Panc1 (cell line): ENCODE measurements around the gene TXNDC2. TPM values are rescaled to one million over a fixed set of nuclear protein-coding genes. Genes with fewer than 3 reads are reported as not detected.
"Not testable (repeated sequence)": the region's sequence is repeated elsewhere in the genome, so short reads cannot be mapped to it uniquely, and the experiment has no call there.

Source experiments
- ATAC-seq: fragments of 200-7000 bp; cut with Tn5 transposase; 2 replicates; pipeline ENCODE4 v1.9.1; 2020; ENCODE audit warnings: mild to moderate bottlenecking, moderate library complexity
- BruUV-seq: library from RNA; stranded (reverse); fragments of 400-500 nt; replicated peaks from 2 replicates; lab custom pipeline; 2021; lab: Mats Ljungman, UMichigan
- CTCF ChIA-PET: fragments of 300-600 bp; sonication (Branson Sonifier 250); formaldehyde crosslinking; loops from one replicate; lab custom pipeline; 2022; ENCODE audit warnings: antibody characterized with exemption; lab: Charles Lee
- POLR2A ChIA-PET: fragments of 300-600 bp; sonication (Branson Sonifier 250); formaldehyde crosslinking; loops from one replicate; lab custom pipeline; 2022; ENCODE audit warnings: antibody characterized with exemption; lab: Charles Lee
- DNase-seq: peaks from one replicate; pipeline ENCODE4 v3.0.0-alpha.2; 2010; ENCODE audit warnings: low read depth, low spot score
- H3K27ac ChIP-seq: 2 replicates; pipeline ENCODE4 v1.5.1; 2011; ENCODE audit warnings: mild to moderate bottlenecking, low read length, inconsistent platforms
- H3K27me3 ChIP-seq: fragments of 200-500 bp; sonication (Bioruptor generic); 2 replicates; pipeline ENCODE4 v1.6.0; 2014; ENCODE audit warnings: low read length, inconsistent platforms; ENCODE audit not compliant: control insufficient read depth, insufficient read depth
- H3K36me3 ChIP-seq: fragments of 200-500 bp; sonication (Bioruptor generic); 2 replicates; pipeline ENCODE4 v1.5.1; 2014; ENCODE audit warnings: inconsistent platforms, mild to moderate bottlenecking, low read length, moderate library complexity; ENCODE audit not compliant: control insufficient read depth, insufficient read depth
- H3K4me1 ChIP-seq: 2 replicates; pipeline ENCODE4 v1.5.1; 2011; ENCODE audit warnings: inconsistent platforms, mild to moderate bottlenecking, low read length, moderate library complexity; ENCODE audit not compliant: control insufficient read depth, insufficient read depth
- H3K4me3 ChIP-seq, 2 experiments: 2 replicates each; pipeline ENCODE4 v1.5.1; 2011 to 2012; ENCODE audit warnings: low read depth in 2 of 2, low read length in 2 of 2, mild to moderate bottlenecking in 2 of 2, inconsistent platforms in 1 of 2, moderate library complexity in 1 of 2
- H3K9me3 ChIP-seq: fragments of 200-500 bp; sonication (Bioruptor generic); 2 replicates; pipeline ENCODE4 v1.5.1; 2014; ENCODE audit warnings: low read depth, mild to moderate bottlenecking, inconsistent platforms, low read length, moderate library complexity; ENCODE audit not compliant: control insufficient read depth, insufficient read depth
- POLR2AphosphoS5 ChIP-seq: IDR thresholded peaks from 2 replicates; pipeline ENCODE4 v1.6.1; 2012; ENCODE audit warnings: mild to moderate bottlenecking, low read depth, low read length, moderate library complexity
- REST ChIP-seq, 2 experiments: IDR thresholded peaks; 2 replicates each; pipeline ENCODE4 v1.6.1; 2011 to 2012; ENCODE audit warnings: low read depth in 2 of 2, control low read depth in 1 of 2, low read length in 1 of 2, mild to moderate bottlenecking in 1 of 2, moderate library complexity in 1 of 2; ENCODE audit not compliant: insufficient read depth in 1 of 2
- SIN3A ChIP-seq: IDR thresholded peaks from 2 replicates; pipeline ENCODE4 v1.6.1; 2012; ENCODE audit warnings: low read depth, mild to moderate bottlenecking, low read length, moderate library complexity, borderline replicate concordance; ENCODE audit not compliant: insufficient read depth
- TCF7L2 ChIP-seq: IDR thresholded peaks from 2 replicates; pipeline ENCODE4 v1.6.1; 2011; ENCODE audit warnings: mild to moderate bottlenecking, low read depth, low read length, inconsistent platforms
- in situ Hi-C: cut with HindIII; loops from 2 replicates; pipeline ENCODE4 v1.10.0; 2016; ENCODE audit warnings: low sequenced_read_pairs, low pct_unique_long_range_greater_than_20kb
- intact Hi-C: fragments of 100-400 bp; cut with micrococcal nuclease; formaldehyde crosslinking; loops from one replicate; pipeline ENCODE4 v1.10.0; 2022; ENCODE audit not compliant: unreplicated experiment
- total RNA-seq: library from RNA; stranded (reverse); gene quantifications from one replicate; pipeline ENCODE4 v1.2.1, GENCODE V29; 2021; ENCODE audit not compliant: unreplicated experiment
- TF ChIP-seq, protein P1 (sequence below): fragments of 450-650 bp; IDR thresholded peaks from 2 replicates; pipeline ENCODE4 v1.5.1; 2017; ENCODE audit warnings: mild to moderate bottlenecking

The TXNDC2 gene
- total RNA-seq, 1 experiment from 2014 or later = 0.90 TPM

- intact Hi-C loops, POLR2A ChIA-PET: not testable (repeated sequence)
Measured at GRCh38 chr18:9891515-9891914, 5.7 kb downstream of the TXNDC2 start.

DNA sequence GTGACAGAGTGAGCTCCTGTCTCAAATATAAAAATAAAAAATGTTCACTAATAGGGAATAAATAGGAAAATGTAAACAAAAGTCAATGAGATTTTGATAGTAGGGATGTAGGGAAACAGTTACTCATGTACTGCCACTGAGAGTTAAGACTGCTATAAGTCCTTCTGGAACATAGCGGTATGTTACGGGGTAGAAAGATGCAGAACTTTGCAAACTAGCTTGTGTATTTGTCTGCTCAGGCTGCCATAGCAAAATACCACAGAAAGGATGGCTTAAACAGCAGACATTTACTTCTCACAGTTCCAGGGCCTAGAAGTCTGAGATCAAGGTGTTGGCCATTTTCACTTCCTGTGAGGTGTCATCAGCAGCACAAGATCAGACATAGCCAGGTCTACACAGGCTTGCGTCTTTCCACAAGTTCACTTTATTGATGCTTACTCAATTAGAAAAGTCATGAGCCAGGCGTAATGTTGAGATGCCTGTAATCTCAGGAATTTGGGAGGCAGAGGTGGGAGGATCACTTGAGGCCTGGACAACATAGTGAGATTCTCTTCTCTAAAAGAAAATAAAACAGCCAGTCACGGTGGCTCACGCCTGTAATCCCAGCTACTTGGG lies 8.8 kb downstream of the TXNDC2 start:
- no peaks in the 10 kb centered on the region for H3K27me3 ChIP-seq
- in situ Hi-C loops (no loop called here), intact Hi-C loops (no loop called here)
- ChIA-PET CTCF (no interaction called here), POLR2A (no interaction called here)
- H3K27ac ChIP-seq = no peak overlapping the region
- no peak for DNase-seq
- no peak overlapping the region for H3K4me3 ChIP-seq
- no peak for ATAC-seq
- peaks cover 8% of the 10 kb centered on the region for H3K4me1 ChIP-seq
- TF ChIP-seq POLR2AphosphoS5 (no peak), TCF7L2 (no peak), SIN3A (no peak), REST (IDR thresholded peaks at IDR 0.05; ENCODE audit: insufficient read depth in 1 of 2, low read depth in 2 of 2, low read length in 1 of 2) (no peak)
- TF ChIP-seq, protein P1, sequence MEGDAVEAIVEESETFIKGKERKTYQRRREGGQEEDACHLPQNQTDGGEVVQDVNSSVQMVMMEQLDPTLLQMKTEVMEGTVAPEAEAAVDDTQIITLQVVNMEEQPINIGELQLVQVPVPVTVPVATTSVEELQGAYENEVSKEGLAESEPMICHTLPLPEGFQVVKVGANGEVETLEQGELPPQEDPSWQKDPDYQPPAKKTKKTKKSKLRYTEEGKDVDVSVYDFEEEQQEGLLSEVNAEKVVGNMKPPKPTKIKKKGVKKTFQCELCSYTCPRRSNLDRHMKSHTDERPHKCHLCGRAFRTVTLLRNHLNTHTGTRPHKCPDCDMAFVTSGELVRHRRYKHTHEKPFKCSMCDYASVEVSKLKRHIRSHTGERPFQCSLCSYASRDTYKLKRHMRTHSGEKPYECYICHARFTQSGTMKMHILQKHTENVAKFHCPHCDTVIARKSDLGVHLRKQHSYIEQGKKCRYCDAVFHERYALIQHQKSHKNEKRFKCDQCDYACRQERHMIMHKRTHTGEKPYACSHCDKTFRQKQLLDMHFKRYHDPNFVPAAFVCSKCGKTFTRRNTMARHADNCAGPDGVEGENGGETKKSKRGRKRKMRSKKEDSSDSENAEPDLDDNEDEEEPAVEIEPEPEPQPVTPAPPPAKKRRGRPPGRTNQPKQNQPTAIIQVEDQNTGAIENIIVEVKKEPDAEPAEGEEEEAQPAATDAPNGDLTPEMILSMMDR = no peak
- H3K9me3 ChIP-seq = no peaks in the 10 kb centered on the region
- BruUV-seq = no TSS peak
- no peaks in the 10 kb centered on the region for H3K36me3 ChIP-seq

More at GRCh38 chr18:9891515-9891914, 5.7 kb downstream of the TXNDC2 start:
- DNase-seq, H3K4me3 ChIP-seq, H3K27me3 ChIP-seq, CTCF ChIA-PET, in situ Hi-C loops, H3K36me3 ChIP-seq, H3K9me3 ChIP-seq, H3K4me1 ChIP-seq, H3K27ac ChIP-seq, ATAC-seq, BruUV-seq: not testable (repeated sequence)

DNA sequence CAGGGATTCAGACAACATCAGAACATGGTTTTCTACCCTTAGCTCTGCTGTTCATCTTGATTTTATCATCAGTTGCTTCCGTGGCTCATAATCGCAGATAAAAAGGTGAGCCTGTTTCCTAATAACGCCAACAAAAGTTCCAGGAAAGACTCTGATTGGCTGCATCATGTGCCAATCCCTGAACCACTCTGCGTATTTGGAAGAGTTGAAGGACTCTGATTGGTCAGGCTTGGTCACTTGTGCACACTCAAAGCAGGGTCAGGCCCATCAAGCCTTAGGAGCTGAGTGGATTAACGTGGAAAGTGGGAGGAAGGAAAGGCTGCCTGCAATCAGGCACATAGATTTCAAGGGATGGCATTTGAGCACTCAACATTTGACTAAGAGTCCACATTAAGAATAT lies 11.4 kb downstream of the TXNDC2 start:
- H3K36me3 ChIP-seq = no peaks in the 10 kb centered on the region
- ChIA-PET CTCF (no interaction called here), POLR2A (no interaction called here)
- ATAC-seq (no peak), DNase-seq (no peak)
- no peak overlapping the region for H3K27ac ChIP-seq
- no peaks in the 10 kb centered on the region for H3K27me3 ChIP-seq
- in situ Hi-C loops = no loop called here
- no peaks in the 10 kb centered on the region for H3K9me3 ChIP-seq
- BruUV-seq = no TSS peak
- TF ChIP-seq REST (IDR thresholded peaks at IDR 0.05; ENCODE audit: insufficient read depth in 1 of 2, low read depth in 2 of 2, low read length in 1 of 2) = no peak
- TF ChIP-seq SIN3A = no peak
- TF ChIP-seq TCF7L2 = no peak
- TF ChIP-seq POLR2AphosphoS5 = no peak
- TF ChIP-seq, protein P1 = no peak
- H3K4me3 ChIP-seq = no peak overlapping the region
- H3K4me1 ChIP-seq = peaks cover 8% of the 10 kb centered on the region
- intact Hi-C loops = no loop called here
